Spleen (tissue), 11 donors: ENCODE results near the gene IFIT2. TPM values are rescaled to one million over a fixed set of nuclear protein-coding genes. Genes with fewer than 3 reads are reported as not detected.
A peak's percentile ranks its signal among the peaks of the same experiment; 100 is the strongest.

ENCODE experiments used
- DNase-seq: peaks from one replicate; pipeline ENCODE4 v3.0.0-alpha.2; 2020
- H3K27ac ChIP-seq, 8 donors: fragments of 200-600 bp; sonication (generic) in 7 of 8; 1 replicate in 4 of 8; 2 replicates in 4 of 8; pipeline versions ENCODE4 v1.5.0 to v1.8.0; 2016 to 2021; ENCODE audit warnings: inconsistent platforms in 4 of 8, mild to moderate bottlenecking in 4 of 8, moderate library complexity in 1 of 8
- H3K27me3 ChIP-seq, 7 donors: fragments of 200-600 bp; sonication (generic) in 6 of 7; replicated peaks in 1 of 7; 1 replicate in 4 of 7; 2 replicates in 3 of 7; pipeline versions ENCODE4 v1.5.0 to v1.8.0; 2016 to 2021; ENCODE audit warnings: inconsistent platforms in 3 of 7, mild to moderate bottlenecking in 1 of 7
- H3K36me3 ChIP-seq, 6 donors: fragments of 200-600 bp; sonication (generic) in 5 of 6; 1 replicate in 4 of 6; 2 replicates in 2 of 6; pipeline versions ENCODE4 v1.5.0 to v1.8.0; 2016 to 2021; ENCODE audit warnings: inconsistent platforms in 2 of 6
- H3K4me1 ChIP-seq, 6 donors: fragments of 200-600 bp; sonication (generic) in 5 of 6; 1 replicate in 3 of 6; 2 replicates in 3 of 6; pipeline versions ENCODE4 v1.5.0 to v1.8.0; 2016 to 2021; ENCODE audit warnings: inconsistent platforms in 3 of 6
- H3K4me3 ChIP-seq, 8 donors: fragments of 200-600 bp; sonication (generic) in 7 of 8; 1 replicate in 4 of 8; 2 replicates in 4 of 8; pipeline versions ENCODE4 v1.5.0 to v1.8.0; 2016 to 2021; ENCODE audit warnings: inconsistent platforms in 4 of 8, mild to moderate bottlenecking in 4 of 8, moderate library complexity in 2 of 8
- H3K9me3 ChIP-seq, 8 donors: fragments of 200-600 bp; sonication (generic) in 7 of 8; 1 replicate in 4 of 8; 2 replicates in 4 of 8; pipeline versions ENCODE4 v1.5.0 to v1.8.0; 2016 to 2021; ENCODE audit warnings: inconsistent platforms in 4 of 8
- CTCF ChIP-seq, 11 experiments: fragments of 200-600 bp in 7 of 11; fragments of 450-650 bp in 4 of 11; sonication (generic) in 4 of 11; IDR thresholded peaks in 8 of 11; conservative IDR thresholded peaks in 3 of 11; 1 replicate in 7 of 11; 2 replicates in 4 of 11; pipeline versions ENCODE4 v1.4.0 to v1.8.0; 2016 to 2021; ENCODE audit warnings: antibody characterized with exemption in 11 of 11, inconsistent platforms in 4 of 11, mild to moderate bottlenecking in 1 of 11
- POLR2A ChIP-seq, 3 donors: fragments of 450-650 bp; IDR thresholded peaks; one replicate each; pipeline ENCODE4 v1.5.1; 2017; ENCODE audit warnings: antibody characterized with exemption in 3 of 3, mild to moderate bottlenecking in 1 of 3
- POLR2AphosphoS5 ChIP-seq, 3 donors: sonication (generic); formaldehyde crosslinking; IDR thresholded peaks; one replicate each; pipeline ENCODE4 v1.5.1; 2017; ENCODE audit warnings: antibody characterized with exemption in 3 of 3
- WGBS, 5 donors: extraction: QIAGEN DNeasy Blood & Tissue Kit in 3 of 5; methylation state at CpG; one replicate each; pipeline versions ENCODE4 v1.1.5 to v1.1.7; 2013 to 2018; 5-methylcytosine and 5-hydroxymethylcytosine counted together
- intact Hi-C: fragments of 100-400 bp; cut with DNase I; formaldehyde crosslinking; loops from one replicate; pipeline ENCODE4 v1.15.0; 2023; ENCODE audit warnings: low total_unique reads
- polyA plus RNA-seq, 3 donors: library from polyadenylated mRNA; stranded (reverse); fragments of 200-250 nt; gene quantifications; one replicate each; pipeline ENCODE4 v1.2.1, GENCODE V29; 2013
- total RNA-seq, 7 donors: library from RNA; depleted of rRNA in 3 of 7; stranded (reverse); fragments of >200 nt in 3 of 7; fragmentation: NEBNext Ultra II Directional in 4 of 7; extraction: Animal tissue kit (Norgen Biotek cat#: 25700) in 4 of 7; gene quantifications; one replicate each; pipeline versions ENCODE4 v1.1.0 to v1.2.1, GENCODE V29; 2016 to 2021
- donor health status: healthy with polysubstance abuse.
- donor health status: DM: no; HTN: no; CAD: no; lungs with moderate emphysema.
- donor health status: DM: no; HTN: no; CAD: no.
- donor health status: Bipolar disorder and iron deficiency.
- donor health status: healthy.
- donor health status: DM: no; HTN: no; CAD: no.
- donor health status: DM: yes; HTN: yes; CAD: no.

The IFIT2 gene
- total and polyA plus RNA-seq, 10 donors, result 6.1 to 22.2 (median 15.9) TPM

- Histone ChIP-seq H3K27ac (peak overlapping the region in 1 of 8 donors; percentile 34), H3K4me3 (no peak overlapping the region), H3K27me3 (no peaks in the 10 kb centered on the region), H3K9me3 (no peaks in the 10 kb centered on the region), H3K4me1 (peaks cover 12 to 28% (median 26%) of the 10 kb centered on the region in 6 donors), H3K36me3 (peaks cover 0 to 40% (median 17%) of the 10 kb centered on the region in 6 donors)
- no peak for TF ChIP-seq CTCF (IDR thresholded peaks at IDR 0.05 in 8 of 11, conservative IDR thresholded peaks at IDR 0.05 in 3 of 11)
- TF ChIP-seq POLR2AphosphoS5 (IDR thresholded peaks at IDR 0.05), result no peak
- no peak for TF ChIP-seq POLR2A (IDR thresholded peaks at IDR 0.05)
- 83 to 89% (median 87%) methylated on average over 5 of the region's 5 CpGs for WGBS, 5 donors
- intact Hi-C loops, result no loop called here
- DNase-seq, result no peak
Observed at GRCh38 chr10:89343089-89343767, 41.4 kb downstream of the IFIT2 start.

DNA sequence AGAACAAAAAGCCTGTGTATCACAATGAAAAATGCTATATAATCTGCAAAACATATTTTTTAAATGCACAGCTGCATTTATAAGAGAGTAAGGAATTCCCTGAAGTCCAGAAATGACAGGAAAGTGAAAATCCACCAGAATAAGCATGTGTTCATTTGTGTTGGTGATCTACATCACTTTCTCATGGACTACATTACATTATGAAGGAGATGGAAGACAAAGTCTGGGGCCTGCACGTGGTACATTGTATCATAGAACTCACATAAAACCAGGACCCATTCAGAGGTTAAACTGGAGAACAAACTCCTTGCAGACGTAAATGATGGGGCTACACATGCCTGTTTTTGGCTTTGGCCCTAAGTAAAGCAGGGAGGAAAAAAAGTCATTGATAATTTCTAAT, 42.3 kb downstream of the IFIT2 start:
- no peak for DNase-seq
- H3K27ac ChIP-seq, result no peak overlapping the region
- H3K36me3 ChIP-seq, result peaks cover 0 to 31% (median 11%) of the 10 kb centered on the region in 6 donors
- TF ChIP-seq CTCF (IDR thresholded peaks at IDR 0.05 in 8 of 11, conservative IDR thresholded peaks at IDR 0.05 in 3 of 11) (no peak), POLR2A (IDR thresholded peaks at IDR 0.05) (no peak), POLR2AphosphoS5 (IDR thresholded peaks at IDR 0.05) (no peak)
- H3K4me3 ChIP-seq, result no peak overlapping the region
- intact Hi-C loops, result no loop called here
- H3K4me1 ChIP-seq, result peaks cover 16 to 37% (median 33%) of the 10 kb centered on the region in 6 donors
- no peaks in the 10 kb centered on the region for H3K27me3 ChIP-seq
- H3K9me3 ChIP-seq, result no peaks in the 10 kb centered on the region
- 77 to 90% (median 87%) methylated on average over 2 of the region's 2 CpGs for WGBS, 5 donors

DNA sequence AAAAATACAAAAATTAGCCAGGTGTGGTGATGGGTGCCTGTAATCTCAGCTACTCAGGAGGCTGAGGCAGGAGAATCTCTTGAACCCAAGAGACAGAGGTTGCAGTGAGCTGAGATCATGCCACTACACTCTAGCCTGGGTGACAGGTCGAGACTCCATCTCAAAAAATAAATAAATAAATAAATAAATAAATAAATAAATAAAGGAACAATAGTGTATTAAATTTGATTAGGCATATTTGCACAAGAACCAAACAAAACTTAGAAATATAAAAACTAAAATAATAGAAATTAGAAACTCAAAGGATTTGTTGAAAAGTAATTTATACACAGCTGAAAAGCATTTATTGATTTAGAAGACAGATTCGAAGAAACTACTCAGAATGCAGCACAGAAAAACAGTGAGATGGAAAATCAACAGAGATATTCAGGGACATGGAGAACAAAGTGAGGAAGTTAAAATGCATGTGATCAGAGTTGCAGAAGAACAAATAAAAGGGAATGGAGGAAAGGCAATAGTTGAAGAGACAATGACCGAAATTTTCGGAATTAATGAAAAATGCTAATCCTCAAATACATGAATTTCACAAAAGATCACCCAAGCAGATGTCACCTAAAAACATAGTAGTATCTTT, 43.6 kb downstream of the IFIT2 start:
- no peak for TF ChIP-seq CTCF (IDR thresholded peaks at IDR 0.05 in 8 of 11, conservative IDR thresholded peaks at IDR 0.05 in 3 of 11)
- no peak for TF ChIP-seq POLR2A (IDR thresholded peaks at IDR 0.05)
- no peak for TF ChIP-seq POLR2AphosphoS5 (IDR thresholded peaks at IDR 0.05)
- intact Hi-C loops, result no loop called here
- no peaks in the 10 kb centered on the region for H3K9me3 ChIP-seq
- no peaks in the 10 kb centered on the region for H3K27me3 ChIP-seq
- H3K36me3 ChIP-seq, result peaks cover 0 to 17% (median 0%) of the 10 kb centered on the region in 6 donors
- peaks cover 16 to 48% (median 40%) of the 10 kb centered on the region in 6 donors for H3K4me1 ChIP-seq
- peak overlapping the region in 4 of 8 donors; percentile 39 to 80 (median 77) for H3K27ac ChIP-seq
- no peak overlapping the region for H3K4me3 ChIP-seq
- no peak for DNase-seq
- 88 to 94% (median 92%) methylated on average over 4 of the region's 4 CpGs for WGBS, 5 donors
